ENCODE measurements around the gene WWTR1. TPM values are rescaled to one million over a fixed set of nuclear protein-coding genes. Genes with fewer than 3 reads are reported as not detected.

The WWTR1 gene
- total and polyA plus RNA-seq, 2 of the 8 experiments (the other 6 are each of a cell fraction or from before 2014, with no cell fraction given) = 15.7 to 18.6 TPM

DNA sequence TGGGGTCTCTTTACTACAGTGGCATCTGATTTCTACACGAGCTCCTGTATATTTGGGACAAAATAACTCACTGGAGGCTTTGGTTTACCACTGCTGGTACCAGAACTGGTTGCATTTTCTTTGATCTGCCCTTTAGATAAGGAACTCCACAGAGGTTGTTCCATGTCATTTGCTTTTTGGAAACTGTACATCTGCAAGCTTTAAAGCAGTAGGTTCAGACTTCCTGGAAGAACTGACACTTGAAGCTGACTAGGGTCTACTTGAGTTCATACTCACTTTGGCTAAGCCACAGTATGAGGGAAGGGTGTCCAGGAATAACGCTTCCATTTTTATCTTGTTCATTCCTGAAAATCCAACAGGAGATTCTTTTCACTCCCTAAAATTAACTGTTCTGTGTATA is 86.4 kb downstream of the WWTR1 start:
- CTCF ChIA-PET (ENCODE audit: partially characterized antibody) = interaction anchor here (0.6 to 6.3 kb wide), 6 partner anchors 15 to 146 kb away, joined by 3 to 72 read pairs (median 17); partner anchors contain the start of gene WWTR1
- Histone ChIP-seq H3K27ac (ENCODE audit: low read depth, low read length) (no peak overlapping the region), H2BK5ac (ENCODE audit: low read depth, low read length) (no peak overlapping the region), H3K9ac (replicated peaks in 1 of 4; ENCODE audit: extremely low read depth in 1 of 4, low read depth in 3 of 4, low read length in 3 of 4) (no peak overlapping the region), H2BK15ac (ENCODE audit: low read length) (no peak overlapping the region), H4K91ac (replicated peaks; ENCODE audit: insufficient read length, low read length) (no peak overlapping the region), H4K20me1 (replicated peaks in 1 of 2; ENCODE audit: control insufficient read depth in 1 of 2, insufficient read depth in 2 of 2, low read length in 2 of 2) (peaks cover 0 to 7% of the 10 kb centered on the region in 2 experiments), H3K23ac (ENCODE audit: insufficient read length) (no peak overlapping the region), H3K4me2 (ENCODE audit: insufficient read depth in 1 of 2, low read depth in 2 of 2, low read length in 2 of 2) (no peak overlapping the region), H2BK12ac (ENCODE audit: low read depth, low read length) (no peak overlapping the region), H3K79me1 (ENCODE audit: low read depth, low read length) (peaks cover 2% of the 10 kb centered on the region; the same call in 1 of the 2 replicates), H3K23me2 (ENCODE audit: low read depth, low read length) (no peaks in the 10 kb centered on the region), H3K79me2 (ENCODE audit: control insufficient read depth in 1 of 2, insufficient read depth in 2 of 2, low read length in 2 of 2) (peaks cover 0 to 3% of the 10 kb centered on the region in 2 experiments; a peak in 2 of 4 replicates), H3K27me3 (replicated peaks in 1 of 4; ENCODE audit: control insufficient read depth in 3 of 4, extremely low read depth in 1 of 4, insufficient read depth in 3 of 4, low read length in 3 of 4) (no peaks in the 10 kb centered on the region), H3K14ac (ENCODE audit: insufficient read length) (no peak overlapping the region), H3K9me3 (ENCODE audit: insufficient read depth in 2 of 2, low read depth in 1 of 2, low read length in 1 of 2) (no peaks in the 10 kb centered on the region), H3K18ac (ENCODE audit: extremely low read depth, low read length) (no peak overlapping the region), H3K4me3 (ENCODE audit: extremely low read depth in 1 of 4, insufficient read depth in 2 of 4, low read depth in 3 of 4, low read length in 4 of 4) (no peak overlapping the region), H3K4ac (replicated peaks; ENCODE audit: insufficient read length, low read depth, low read length) (no peak overlapping the region), H3K36me3 (ENCODE audit: control insufficient read depth in 2 of 4, insufficient read depth in 4 of 4, low read length in 3 of 4) (peaks cover 0 to 3% (median 0%) of the 10 kb centered on the region in 4 experiments; a peak in 2 of 8 replicates), H2BK120ac (replicated peaks; ENCODE audit: low read depth, low read length) (no peak overlapping the region), H3K4me1 (replicated peaks in 1 of 4; ENCODE audit: control insufficient read depth in 3 of 4, insufficient read depth in 4 of 4, low read length in 3 of 4) (peaks cover 0 to 15% (median 10%) of the 10 kb centered on the region in 4 experiments; a peak in 5 of 7 replicates), H3K56ac (replicated peaks; ENCODE audit: insufficient read length, low read depth, low read length) (no peak overlapping the region), H4K8ac (ENCODE audit: extremely low read depth, insufficient read depth, low read length) (no peak overlapping the region), H2AK5ac (ENCODE audit: low read depth, low read length) (no peak overlapping the region), H4K5ac (ENCODE audit: insufficient read length, low read depth, low read length) (no peak overlapping the region), H2AFZ (ENCODE audit: low read length) (no peak overlapping the region), H2BK20ac (ENCODE audit: low read length) (no peak overlapping the region)
- no peak for FAIRE-seq
- DNase-seq (ENCODE audit: low read depth in 1 of 2, low spot score in 2 of 2) = no peak
- 88% methylated on average over 2 of the region's 2 CpGs; no CpG with 5 or more reads in 1 of the 2 experiments for WGBS, 2 experiments (ENCODE audit: extremely low coverage in 1 of 2, insufficient coverage in 1 of 2, insufficient read length in 1 of 2, insufficient replicate concordance in 2 of 2, low coverage in 1 of 2, low lambda C conversion rate in 2 of 2, missing lambda C conversion rate in 1 of 2)
- POLR2A ChIA-PET (ENCODE audit: partially characterized antibody) = interaction anchor here (1.3 to 3.7 kb wide), 2 partner anchors 11 to 87 kb away, joined by 3 to 19 read pairs; partner anchors contain the start of gene WWTR1
- TF ChIP-seq, protein P1, sequence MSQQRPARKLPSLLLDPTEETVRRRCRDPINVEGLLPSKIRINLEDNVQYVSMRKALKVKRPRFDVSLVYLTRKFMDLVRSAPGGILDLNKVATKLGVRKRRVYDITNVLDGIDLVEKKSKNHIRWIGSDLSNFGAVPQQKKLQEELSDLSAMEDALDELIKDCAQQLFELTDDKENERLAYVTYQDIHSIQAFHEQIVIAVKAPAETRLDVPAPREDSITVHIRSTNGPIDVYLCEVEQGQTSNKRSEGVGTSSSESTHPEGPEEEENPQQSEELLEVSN (IDR thresholded peaks at IDR 0.05) = no peak
- TF ChIP-seq FOSL1 (IDR thresholded peaks at IDR 0.05; ENCODE audit: insufficient read depth, low read depth, low read length) = no peak
- TF ChIP-seq HDAC2 (IDR thresholded peaks at IDR 0.05; ENCODE audit: borderline replicate concordance in 1 of 2, low read depth in 2 of 2, low read length in 2 of 2) = no peak
- no peak for TF ChIP-seq MAFK (IDR thresholded peaks at IDR 0.05; ENCODE audit: low read depth, low read length)
- TF ChIP-seq, protein P2, sequence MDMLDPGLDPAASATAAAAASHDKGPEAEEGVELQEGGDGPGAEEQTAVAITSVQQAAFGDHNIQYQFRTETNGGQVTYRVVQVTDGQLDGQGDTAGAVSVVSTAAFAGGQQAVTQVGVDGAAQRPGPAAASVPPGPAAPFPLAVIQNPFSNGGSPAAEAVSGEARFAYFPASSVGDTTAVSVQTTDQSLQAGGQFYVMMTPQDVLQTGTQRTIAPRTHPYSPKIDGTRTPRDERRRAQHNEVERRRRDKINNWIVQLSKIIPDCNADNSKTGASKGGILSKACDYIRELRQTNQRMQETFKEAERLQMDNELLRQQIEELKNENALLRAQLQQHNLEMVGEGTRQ (IDR thresholded peaks at IDR 0.05; ENCODE audit: low read length) = no peak
- TF ChIP-seq ZNF274 (IDR thresholded peaks at IDR 0.05; ENCODE audit: borderline replicate concordance, extremely low read depth, low read length) = no peak
- TF ChIP-seq CEBPB (IDR thresholded peaks at IDR 0.05; ENCODE audit: low read depth, low read length) = no peak
- TF ChIP-seq RBBP5 (IDR thresholded peaks at IDR 0.05; ENCODE audit: borderline replicate concordance, low read depth, low read length) = no peak
- TF ChIP-seq PHF8 (conservative IDR thresholded peaks at IDR 0.05; ENCODE audit: low read depth, low read length) = no peak
- TF ChIP-seq BCL11A (IDR thresholded peaks at IDR 0.05; ENCODE audit: low read depth in 2 of 2, low read length in 2 of 2) = no peak
- no peak for TF ChIP-seq SRF (IDR thresholded peaks at IDR 0.05; ENCODE audit: low read depth, low read length)
- TF ChIP-seq YY1 (IDR thresholded peaks at IDR 0.05; ENCODE audit: low read depth, low read length) = no peak
